Kidney epithelial cell (primary cell): ENCODE results near the gene KLHDC2. TPM values are rescaled to one million over a fixed set of nuclear protein-coding genes. Genes with fewer than 3 reads are reported as not detected.
A peak's percentile ranks its signal among the peaks of the same experiment; 100 is the strongest.
"Not testable (repeated sequence)": the region's sequence is repeated elsewhere in the genome, so short reads cannot be mapped to it uniquely, and the experiment has no call there.

Source experiments
- DNase-seq: peaks from one replicate; pipeline ENCODE4 v3.0.0-alpha.2; 2010; ENCODE audit warnings: low read depth
- H3K27me3 ChIP-seq: 2 replicates; pipeline ENCODE4 v1.6.0; 2011; ENCODE audit warnings: low read length; ENCODE audit not compliant: control insufficient read depth, insufficient read depth
- H3K36me3 ChIP-seq: 2 replicates; pipeline ENCODE4 v1.5.1; 2011; ENCODE audit warnings: low read length; ENCODE audit not compliant: control insufficient read depth, insufficient read depth
- H3K4me3 ChIP-seq: 2 replicates; pipeline ENCODE4 v1.5.1; 2011; ENCODE audit warnings: low read depth, mild to moderate bottlenecking, control low read depth, low read length
- CTCF ChIP-seq: IDR thresholded peaks from 2 replicates; pipeline ENCODE4 v1.5.1; 2011; ENCODE audit warnings: mild to moderate bottlenecking, moderate library complexity, low read length, control low read depth, inconsistent platforms; ENCODE audit not compliant: insufficient read depth, poor library complexity, severe bottlenecking
- total RNA-seq: library from RNA; depleted of rRNA; stranded (reverse); fragments of >200 nt; gene quantifications from 2 replicates; pipeline ENCODE4 v1.2.3, GENCODE V29; 2015

Gene KLHDC2
- total RNA-seq = 30.8 and 32.6 TPM in 2 replicates

DNA sequence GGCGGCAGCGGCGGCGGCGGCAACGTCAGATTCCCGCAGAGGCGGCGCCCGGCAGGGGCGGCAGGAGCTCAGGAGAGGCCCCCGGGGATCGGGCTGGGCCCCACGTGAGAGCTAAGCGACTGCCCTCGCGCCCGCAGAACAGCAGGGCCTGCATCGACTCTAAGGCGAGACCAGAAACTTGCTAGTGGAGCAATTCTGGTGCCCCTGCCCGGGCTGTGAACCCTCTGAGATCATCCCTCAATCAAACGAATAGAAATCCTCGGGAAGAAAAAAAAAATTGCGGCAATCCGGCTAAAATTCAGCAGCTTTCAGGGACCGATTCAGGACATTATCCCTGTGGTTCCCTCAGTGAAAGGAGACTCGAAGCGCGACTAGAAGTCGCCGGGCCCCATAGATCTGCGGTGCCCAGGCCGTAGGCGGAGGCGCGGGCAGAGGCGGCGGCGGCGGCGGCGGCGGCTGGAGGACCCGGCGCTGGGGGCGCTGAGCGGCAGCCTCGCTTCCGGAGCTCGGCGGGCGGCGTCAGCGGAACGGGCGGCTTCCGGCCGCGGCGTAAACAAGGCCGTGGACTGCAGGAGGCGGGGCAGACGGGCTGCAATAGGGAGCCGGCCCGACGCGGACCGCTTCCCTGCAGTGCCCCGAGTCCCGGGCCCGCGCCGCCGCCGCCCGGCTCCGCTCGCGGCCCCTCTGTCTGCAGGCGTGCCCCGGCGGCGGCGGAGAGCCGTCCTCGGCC lies at the start of gene KLHDC2:
TSS of gene KLHDC2 (plus strand) at position 583 of the 730 bp plus-strand sequence. CDS start 316 bp downstream, outside the sequence.
- no peak for TF ChIP-seq CTCF
- Histone ChIP-seq H3K4me3 (peak within 1 kb of the TSS; percentile 63), H3K27me3 (no peaks in the 10 kb centered on the region), H3K36me3 (no peaks in the 10 kb centered on the region)
- DNase-seq = peak; percentile 58

DNA sequence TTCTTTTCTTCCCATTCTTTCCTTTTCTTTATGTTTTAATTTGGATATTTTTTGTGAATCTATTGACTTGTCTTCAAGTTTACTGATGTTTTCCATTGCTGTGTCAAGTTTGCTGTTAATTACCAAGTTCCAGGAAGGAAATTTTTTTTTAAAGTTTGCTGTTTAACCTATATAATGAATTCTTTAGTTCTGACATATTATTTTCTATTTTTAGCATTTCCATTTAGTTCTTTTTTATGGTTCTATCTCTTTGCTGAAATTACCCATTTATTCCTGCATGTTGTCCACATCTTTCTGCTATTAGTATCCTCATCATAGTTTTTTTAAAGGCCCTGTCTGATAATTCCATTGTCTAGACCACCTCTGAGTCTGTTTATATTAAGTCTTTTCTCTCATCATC lies 47.2 kb upstream of the KLHDC2 start:
- Histone ChIP-seq H3K36me3 (no peaks in the 10 kb centered on the region), H3K4me3 (no peak overlapping the region), H3K27me3 (no peaks in the 10 kb centered on the region)
- DNase-seq = no peak
- TF ChIP-seq CTCF = no peak

GRCh38 chr14:49721733-49722435 lies 46.1 kb upstream of the KLHDC2 start:
- H3K27me3 ChIP-seq, DNase-seq, H3K4me3 ChIP-seq, H3K36me3 ChIP-seq: not testable (repeated sequence)

- Histone ChIP-seq H3K4me3 (no peak overlapping the region), H3K27me3 (no peaks in the 10 kb centered on the region), H3K36me3 (no peaks in the 10 kb centered on the region)
- TF ChIP-seq CTCF = no peak
- DNase-seq = no peak
Measured at GRCh38 chr14:49727171-49727570, 40.8 kb upstream of the KLHDC2 start.

GRCh38 chr14:49732896-49733295 lies 35.1 kb upstream of the KLHDC2 start:
- no peaks in the 10 kb centered on the region for H3K36me3 ChIP-seq
- no peaks in the 10 kb centered on the region for H3K27me3 ChIP-seq
- H3K4me3 ChIP-seq = no peak overlapping the region
- DNase-seq = no peak
- TF ChIP-seq CTCF = no peak

GRCh38 chr14:49733836-49734235 lies 34.1 kb upstream of the KLHDC2 start:
- Histone ChIP-seq H3K27me3 (no peaks in the 10 kb centered on the region), H3K36me3 (no peaks in the 10 kb centered on the region), H3K4me3 (no peak overlapping the region)
- no peak for DNase-seq
- no peak for TF ChIP-seq CTCF

DNA sequence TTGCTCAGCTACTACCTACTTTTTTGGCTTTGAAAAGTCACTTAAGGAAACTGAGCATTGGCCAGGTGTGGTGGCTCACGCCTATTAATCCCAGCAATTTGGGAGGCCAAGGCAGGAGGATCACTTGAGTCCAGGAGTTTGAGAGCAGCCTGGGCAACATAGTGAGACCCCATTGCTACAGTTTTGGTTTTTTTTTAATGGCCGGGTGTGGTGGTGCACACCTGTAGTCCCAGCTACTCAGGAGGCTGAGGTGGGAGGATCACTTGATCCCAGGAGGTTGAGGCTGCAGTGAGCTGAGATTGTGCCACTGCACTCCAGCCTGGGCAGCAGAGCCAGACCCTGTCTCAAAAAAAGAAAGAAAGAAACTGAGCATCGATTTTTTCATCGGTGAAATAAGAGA lies 32.3 kb upstream of the KLHDC2 start:
- not testable (repeated sequence) for DNase-seq, H3K27me3 ChIP-seq, H3K4me3 ChIP-seq, H3K36me3 ChIP-seq
